Measurements from ENCODE around the gene BTBD18. TPM values are rescaled to one million over a fixed set of nuclear protein-coding genes. Genes with fewer than 3 reads are reported as not detected.

The BTBD18 gene
- total and polyA plus RNA-seq, 10 of the 15 experiments (the other 5 are each of a cell fraction or from before 2014, with no cell fraction given) = 0.05 to 0.58 (median 0.19) TPM; not detected in 6

DNA sequence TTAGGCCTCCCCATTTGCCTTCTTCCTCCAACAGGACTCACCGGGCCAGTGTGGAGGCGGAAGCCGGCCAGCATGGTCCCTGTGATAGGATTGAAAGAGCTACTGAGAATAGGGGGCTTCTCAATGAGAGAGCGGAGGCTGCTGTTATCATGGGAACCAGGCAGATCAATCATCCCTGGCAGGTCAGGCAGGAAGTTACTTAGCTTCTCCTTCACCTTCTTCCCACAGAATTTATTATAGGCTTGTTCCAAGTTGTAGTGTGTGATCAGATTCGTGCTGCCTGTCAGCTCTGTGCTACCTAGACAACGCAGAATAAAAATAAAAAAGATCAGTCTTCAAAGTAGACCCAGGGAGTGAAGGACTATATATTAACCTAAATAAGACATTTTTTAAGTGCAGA, 46.7 kb downstream of the BTBD18 start:
- RAD21 ChIA-PET (ENCODE audit: unreplicated experiment) = no interaction called here
- POLR2A ChIA-PET = no interaction called here

DNA sequence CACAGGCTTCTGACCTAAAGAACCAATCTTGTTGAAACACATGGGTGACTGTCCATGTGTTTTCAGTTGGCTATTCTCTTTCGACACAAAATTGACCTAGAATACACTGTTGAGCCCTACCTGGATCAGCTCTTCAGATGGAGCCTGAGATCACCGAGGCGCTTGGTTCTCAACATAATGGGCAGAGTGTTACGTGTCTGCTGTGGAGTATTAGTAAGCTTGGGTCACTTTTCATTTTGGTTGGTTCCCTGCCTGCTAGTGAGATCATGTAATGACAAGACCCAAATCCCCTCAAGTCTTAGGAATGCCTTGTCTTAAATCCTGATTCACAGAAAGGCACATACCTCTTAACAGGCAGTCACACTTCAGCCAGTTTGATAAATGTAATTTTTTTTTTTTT, 48.3 kb downstream of the BTBD18 start:
- whole genome bisulfite sequencing (ENCODE audit: insufficient coverage, insufficient replicate concordance, low lambda C conversion rate, missing lambda C conversion rate) = 99% methylated on average over 4 of the region's 4 CpGs
- SMC1A ChIA-PET (ENCODE audit: uncharacterized antibody, unreplicated experiment) = interaction anchor here (0.6 to 2.0 kb wide), 6 partner anchors 25 to 98 kb away, joined by 3 to 7 read pairs (median 4); no protein-coding TSS in a partner anchor
- Histone ChIP-seq H3K27me3 (replicated peaks in 1 of 2; ENCODE audit: control insufficient read depth in 2 of 2, insufficient read depth in 2 of 2, low read length in 1 of 2) (no peaks in the 10 kb centered on the region), H3K9ac (ENCODE audit: control insufficient read depth, insufficient read depth, low read length) (no peak overlapping the region), H3K79me2 (ENCODE audit: control insufficient read depth, insufficient read depth, low read length) (no peaks in the 10 kb centered on the region), H3K9me3 (replicated peaks; ENCODE audit: control insufficient read depth, insufficient read depth, low read length) (no peaks in the 10 kb centered on the region), H3K4me3 (no peak overlapping the region), H3K4me1 (ENCODE audit: control insufficient read depth, insufficient read depth, low read length) (no peaks in the 10 kb centered on the region), H3K36me3 (ENCODE audit: control insufficient read depth in 2 of 2, insufficient read depth in 2 of 2, low read length in 1 of 2) (peaks cover 17 to 37% of the 10 kb centered on the region in 2 experiments), H4K20me1 (ENCODE audit: control insufficient read depth, insufficient read depth) (no peaks in the 10 kb centered on the region), H3K27ac (ENCODE audit: control insufficient read depth, insufficient read depth) (no peak overlapping the region), H3K4me2 (ENCODE audit: control insufficient read depth, insufficient read depth) (no peak overlapping the region), H2AFZ (ENCODE audit: control insufficient read depth, low read depth, low read length) (no peak overlapping the region)
- POLR2A ChIA-PET = interaction anchor here (0.9 kb wide), 1 partner anchor 18 kb away, joined by 3 read pairs; no protein-coding TSS in a partner anchor
- no peak for DNase-seq (ENCODE audit: low read depth, low spot score)
- RAD21 ChIA-PET (ENCODE audit: unreplicated experiment) = interaction anchor here (0.7 to 2.1 kb wide), 5 partner anchors 28 to 1254 kb away, joined by 3 to 12 read pairs (median 3); no protein-coding TSS in a partner anchor
- FAIRE-seq = no peak
- no peak for ATAC-seq
- CTCF ChIA-PET = interaction anchor here (1.0 to 1.2 kb wide), 2 partner anchors 38 to 97 kb away, joined by 3 to 9 read pairs; partner anchors contain the start of gene SELENOH
- BruUV-seq (replicated peaks) = no TSS peak
- in situ Hi-C loops (cut with MboI) (no loop called here), intact Hi-C loops (cut with micrococcal nuclease; ENCODE audit: unreplicated experiment) (no loop called here)
- no peak for TF ChIP-seq RUNX3 (IDR thresholded peaks at IDR 0.05; ENCODE audit: low read length)
- no peak for TF ChIP-seq POLR2A (IDR thresholded peaks at IDR 0.05; ENCODE audit: low read depth, low read length)
- no peak for TF ChIP-seq TCF3 (IDR thresholded peaks at IDR 0.05; ENCODE audit: borderline replicate concordance, insufficient read depth, low read depth, low read length)
- TF ChIP-seq RBBP5 (conservative IDR thresholded peaks at IDR 0.05) = no peak
- TF ChIP-seq ZNF24 (IDR thresholded peaks at IDR 0.05) = no peak
- no peak for TF ChIP-seq JUND (IDR thresholded peaks at IDR 0.05; ENCODE audit: low read depth, low read length)
- TF ChIP-seq IRF4 (IDR thresholded peaks at IDR 0.05; ENCODE audit: low read depth, low read length) = no peak
- TF ChIP-seq, protein P1, sequence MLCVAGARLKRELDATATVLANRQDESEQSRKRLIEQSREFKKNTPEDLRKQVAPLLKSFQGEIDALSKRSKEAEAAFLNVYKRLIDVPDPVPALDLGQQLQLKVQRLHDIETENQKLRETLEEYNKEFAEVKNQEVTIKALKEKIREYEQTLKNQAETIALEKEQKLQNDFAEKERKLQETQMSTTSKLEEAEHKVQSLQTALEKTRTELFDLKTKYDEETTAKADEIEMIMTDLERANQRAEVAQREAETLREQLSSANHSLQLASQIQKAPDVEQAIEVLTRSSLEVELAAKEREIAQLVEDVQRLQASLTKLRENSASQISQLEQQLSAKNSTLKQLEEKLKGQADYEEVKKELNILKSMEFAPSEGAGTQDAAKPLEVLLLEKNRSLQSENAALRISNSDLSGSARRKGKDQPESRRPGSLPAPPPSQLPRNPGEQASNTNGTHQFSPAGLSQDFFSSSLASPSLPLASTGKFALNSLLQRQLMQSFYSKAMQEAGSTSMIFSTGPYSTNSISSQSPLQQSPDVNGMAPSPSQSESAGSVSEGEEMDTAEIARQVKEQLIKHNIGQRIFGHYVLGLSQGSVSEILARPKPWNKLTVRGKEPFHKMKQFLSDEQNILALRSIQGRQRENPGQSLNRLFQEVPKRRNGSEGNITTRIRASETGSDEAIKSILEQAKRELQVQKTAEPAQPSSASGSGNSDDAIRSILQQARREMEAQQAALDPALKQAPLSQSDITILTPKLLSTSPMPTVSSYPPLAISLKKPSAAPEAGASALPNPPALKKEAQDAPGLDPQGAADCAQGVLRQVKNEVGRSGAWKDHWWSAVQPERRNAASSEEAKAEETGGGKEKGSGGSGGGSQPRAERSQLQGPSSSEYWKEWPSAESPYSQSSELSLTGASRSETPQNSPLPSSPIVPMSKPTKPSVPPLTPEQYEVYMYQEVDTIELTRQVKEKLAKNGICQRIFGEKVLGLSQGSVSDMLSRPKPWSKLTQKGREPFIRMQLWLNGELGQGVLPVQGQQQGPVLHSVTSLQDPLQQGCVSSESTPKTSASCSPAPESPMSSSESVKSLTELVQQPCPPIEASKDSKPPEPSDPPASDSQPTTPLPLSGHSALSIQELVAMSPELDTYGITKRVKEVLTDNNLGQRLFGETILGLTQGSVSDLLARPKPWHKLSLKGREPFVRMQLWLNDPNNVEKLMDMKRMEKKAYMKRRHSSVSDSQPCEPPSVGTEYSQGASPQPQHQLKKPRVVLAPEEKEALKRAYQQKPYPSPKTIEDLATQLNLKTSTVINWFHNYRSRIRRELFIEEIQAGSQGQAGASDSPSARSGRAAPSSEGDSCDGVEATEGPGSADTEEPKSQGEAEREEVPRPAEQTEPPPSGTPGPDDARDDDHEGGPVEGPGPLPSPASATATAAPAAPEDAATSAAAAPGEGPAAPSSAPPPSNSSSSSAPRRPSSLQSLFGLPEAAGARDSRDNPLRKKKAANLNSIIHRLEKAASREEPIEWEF (IDR thresholded peaks at IDR 0.05; ENCODE audit: insufficient replicate concordance, low read depth, low read length) = no peak
- TF ChIP-seq CEBPB (IDR thresholded peaks at IDR 0.05; ENCODE audit: borderline replicate concordance in 1 of 2, low read depth in 2 of 2, low read length in 2 of 2) = no peak

More for the DNA sequence above, 46.7 kb downstream of the BTBD18 start:
- WGBS (ENCODE audit: insufficient coverage, insufficient replicate concordance, low lambda C conversion rate, missing lambda C conversion rate) = 98% methylated on average over 6 of the region's 6 CpGs
- ATAC-seq (no peak), DNase-seq (ENCODE audit: low read depth, low spot score) (no peak), FAIRE-seq (no peak)
- H2AFZ ChIP-seq (ENCODE audit: control insufficient read depth, low read depth, low read length) = no peak overlapping the region
- intact Hi-C loops (cut with micrococcal nuclease; ENCODE audit: unreplicated experiment) (no loop called here), in situ Hi-C loops (cut with MboI) (no loop called here)
- 0 out of 2 replicates have a peak, but pooled peaks cover 3% of the 10 kb centered on the region for H3K79me2 ChIP-seq (ENCODE audit: control insufficient read depth, insufficient read depth, low read length)
- SMC1A ChIA-PET (ENCODE audit: uncharacterized antibody, unreplicated experiment) = interaction anchor here (0.9 to 2.0 kb wide), 3 partner anchors 10 to 96 kb away, joined by 3 to 7 read pairs (median 4); no protein-coding TSS in a partner anchor
- no peaks in the 10 kb centered on the region for H3K9me3 ChIP-seq (replicated peaks; ENCODE audit: control insufficient read depth, insufficient read depth, low read length)
- TF ChIP-seq YBX1 (IDR thresholded peaks at IDR 0.05) (no peak), NRF1 (conservative IDR thresholded peaks at IDR 0.05; ENCODE audit: low read depth, low read length) (no peak), ESRRA (IDR thresholded peaks at IDR 0.05; ENCODE audit: low read length) (no peak), ZZZ3 (IDR thresholded peaks at IDR 0.05; ENCODE audit: control insufficient read depth, insufficient read length, low read depth) (no peak)
- TF ChIP-seq, protein P2, sequence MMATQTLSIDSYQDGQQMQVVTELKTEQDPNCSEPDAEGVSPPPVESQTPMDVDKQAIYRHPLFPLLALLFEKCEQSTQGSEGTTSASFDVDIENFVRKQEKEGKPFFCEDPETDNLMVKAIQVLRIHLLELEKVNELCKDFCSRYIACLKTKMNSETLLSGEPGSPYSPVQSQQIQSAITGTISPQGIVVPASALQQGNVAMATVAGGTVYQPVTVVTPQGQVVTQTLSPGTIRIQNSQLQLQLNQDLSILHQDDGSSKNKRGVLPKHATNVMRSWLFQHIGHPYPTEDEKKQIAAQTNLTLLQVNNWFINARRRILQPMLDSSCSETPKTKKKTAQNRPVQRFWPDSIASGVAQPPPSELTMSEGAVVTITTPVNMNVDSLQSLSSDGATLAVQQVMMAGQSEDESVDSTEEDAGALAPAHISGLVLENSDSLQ (IDR thresholded peaks at IDR 0.05) = no peak
- CTCF ChIA-PET = no interaction called here
- H3K36me3 ChIP-seq (ENCODE audit: control insufficient read depth in 2 of 2, insufficient read depth in 2 of 2, low read length in 1 of 2) = peaks cover 5 to 22% of the 10 kb centered on the region in 2 experiments
- H4K20me1 ChIP-seq (ENCODE audit: control insufficient read depth, insufficient read depth) = no peaks in the 10 kb centered on the region
- H3K27me3 ChIP-seq (replicated peaks in 1 of 2; ENCODE audit: control insufficient read depth in 2 of 2, insufficient read depth in 2 of 2, low read length in 1 of 2) = no peaks in the 10 kb centered on the region
- no peak overlapping the region for H3K4me2 ChIP-seq (ENCODE audit: control insufficient read depth, insufficient read depth)
- peaks cover 2% of the 10 kb centered on the region for H3K4me1 ChIP-seq (ENCODE audit: control insufficient read depth, insufficient read depth, low read length)
- no TSS peak for BruUV-seq (replicated peaks)
- no peak overlapping the region for H3K27ac ChIP-seq (ENCODE audit: control insufficient read depth, insufficient read depth)
- H3K9ac ChIP-seq (ENCODE audit: control insufficient read depth, insufficient read depth, low read length) = no peak overlapping the region
- H3K4me3 ChIP-seq = no peak overlapping the region
